Spleen (tissue), 11 donors: ENCODE results near the gene PLEKHB2. TPM values are rescaled to one million over a fixed set of nuclear protein-coding genes. Genes with fewer than 3 reads are reported as not detected.
"Not testable (repeated sequence)": the region's sequence is repeated elsewhere in the genome, so short reads cannot be mapped to it uniquely, and the experiment has no call there.

Experiments
- DNase-seq: peaks from one replicate; pipeline ENCODE4 v3.0.0-alpha.2; 2020
- H3K27ac ChIP-seq, 8 donors: fragments of 200-600 bp; sonication (generic) in 7 of 8; 1 replicate in 4 of 8; 2 replicates in 4 of 8; pipeline versions ENCODE4 v1.5.0 to v1.8.0; 2016 to 2021; ENCODE audit warnings: inconsistent platforms in 4 of 8, mild to moderate bottlenecking in 4 of 8, moderate library complexity in 1 of 8
- H3K27me3 ChIP-seq, 7 donors: fragments of 200-600 bp; sonication (generic) in 6 of 7; replicated peaks in 1 of 7; 1 replicate in 4 of 7; 2 replicates in 3 of 7; pipeline versions ENCODE4 v1.5.0 to v1.8.0; 2016 to 2021; ENCODE audit warnings: inconsistent platforms in 3 of 7, mild to moderate bottlenecking in 1 of 7
- H3K36me3 ChIP-seq, 6 donors: fragments of 200-600 bp; sonication (generic) in 5 of 6; 1 replicate in 4 of 6; 2 replicates in 2 of 6; pipeline versions ENCODE4 v1.5.0 to v1.8.0; 2016 to 2021; ENCODE audit warnings: inconsistent platforms in 2 of 6
- H3K4me1 ChIP-seq, 6 donors: fragments of 200-600 bp; sonication (generic) in 5 of 6; 1 replicate in 3 of 6; 2 replicates in 3 of 6; pipeline versions ENCODE4 v1.5.0 to v1.8.0; 2016 to 2021; ENCODE audit warnings: inconsistent platforms in 3 of 6
- H3K4me3 ChIP-seq, 8 donors: fragments of 200-600 bp; sonication (generic) in 7 of 8; 1 replicate in 4 of 8; 2 replicates in 4 of 8; pipeline versions ENCODE4 v1.5.0 to v1.8.0; 2016 to 2021; ENCODE audit warnings: inconsistent platforms in 4 of 8, mild to moderate bottlenecking in 4 of 8, moderate library complexity in 2 of 8
- H3K9me3 ChIP-seq, 8 donors: fragments of 200-600 bp; sonication (generic) in 7 of 8; 1 replicate in 4 of 8; 2 replicates in 4 of 8; pipeline versions ENCODE4 v1.5.0 to v1.8.0; 2016 to 2021; ENCODE audit warnings: inconsistent platforms in 4 of 8
- POLR2A ChIP-seq, 3 donors: fragments of 450-650 bp; IDR thresholded peaks; one replicate each; pipeline ENCODE4 v1.5.1; 2017; ENCODE audit warnings: antibody characterized with exemption in 3 of 3, mild to moderate bottlenecking in 1 of 3
- POLR2AphosphoS5 ChIP-seq, 3 donors: sonication (generic); formaldehyde crosslinking; IDR thresholded peaks; one replicate each; pipeline ENCODE4 v1.5.1; 2017; ENCODE audit warnings: antibody characterized with exemption in 3 of 3
- WGBS, 5 donors: extraction: QIAGEN DNeasy Blood & Tissue Kit in 3 of 5; methylation state at CpG; one replicate each; pipeline versions ENCODE4 v1.1.5 to v1.1.7; 2013 to 2018; 5-methylcytosine and 5-hydroxymethylcytosine counted together
- intact Hi-C: fragments of 100-400 bp; cut with DNase I; formaldehyde crosslinking; loops from one replicate; pipeline ENCODE4 v1.15.0; 2023; ENCODE audit warnings: low total_unique reads
- polyA plus RNA-seq, 3 donors: library from polyadenylated mRNA; stranded (reverse); fragments of 200-250 nt; gene quantifications; one replicate each; pipeline ENCODE4 v1.2.1, GENCODE V29; 2013
- total RNA-seq, 7 donors: library from RNA; depleted of rRNA in 3 of 7; stranded (reverse); fragments of >200 nt in 3 of 7; fragmentation: NEBNext Ultra II Directional in 4 of 7; extraction: Animal tissue kit (Norgen Biotek cat#: 25700) in 4 of 7; gene quantifications; one replicate each; pipeline versions ENCODE4 v1.1.0 to v1.2.1, GENCODE V29; 2016 to 2021
- TF ChIP-seq, protein P1 (sequence below), 11 experiments: fragments of 200-600 bp in 7 of 11; fragments of 450-650 bp in 4 of 11; sonication (generic) in 4 of 11; IDR thresholded peaks in 8 of 11; conservative IDR thresholded peaks in 3 of 11; 1 replicate in 7 of 11; 2 replicates in 4 of 11; pipeline versions ENCODE4 v1.4.0 to v1.8.0; 2016 to 2021; ENCODE audit warnings: antibody characterized with exemption in 11 of 11, inconsistent platforms in 4 of 11, mild to moderate bottlenecking in 1 of 11
- donor health status: healthy with polysubstance abuse.
- donor health status: DM: no; HTN: no; CAD: no; lungs with moderate emphysema.
- donor health status: DM: no; HTN: no; CAD: no.
- donor health status: Bipolar disorder and iron deficiency.
- donor health status: healthy.
- donor health status: DM: no; HTN: no; CAD: no.
- donor health status: DM: yes; HTN: yes; CAD: no.

Gene PLEKHB2
- total and polyA plus RNA-seq, 10 donors, result 17.2 to 95.4 (median 68.6) TPM

DNA sequence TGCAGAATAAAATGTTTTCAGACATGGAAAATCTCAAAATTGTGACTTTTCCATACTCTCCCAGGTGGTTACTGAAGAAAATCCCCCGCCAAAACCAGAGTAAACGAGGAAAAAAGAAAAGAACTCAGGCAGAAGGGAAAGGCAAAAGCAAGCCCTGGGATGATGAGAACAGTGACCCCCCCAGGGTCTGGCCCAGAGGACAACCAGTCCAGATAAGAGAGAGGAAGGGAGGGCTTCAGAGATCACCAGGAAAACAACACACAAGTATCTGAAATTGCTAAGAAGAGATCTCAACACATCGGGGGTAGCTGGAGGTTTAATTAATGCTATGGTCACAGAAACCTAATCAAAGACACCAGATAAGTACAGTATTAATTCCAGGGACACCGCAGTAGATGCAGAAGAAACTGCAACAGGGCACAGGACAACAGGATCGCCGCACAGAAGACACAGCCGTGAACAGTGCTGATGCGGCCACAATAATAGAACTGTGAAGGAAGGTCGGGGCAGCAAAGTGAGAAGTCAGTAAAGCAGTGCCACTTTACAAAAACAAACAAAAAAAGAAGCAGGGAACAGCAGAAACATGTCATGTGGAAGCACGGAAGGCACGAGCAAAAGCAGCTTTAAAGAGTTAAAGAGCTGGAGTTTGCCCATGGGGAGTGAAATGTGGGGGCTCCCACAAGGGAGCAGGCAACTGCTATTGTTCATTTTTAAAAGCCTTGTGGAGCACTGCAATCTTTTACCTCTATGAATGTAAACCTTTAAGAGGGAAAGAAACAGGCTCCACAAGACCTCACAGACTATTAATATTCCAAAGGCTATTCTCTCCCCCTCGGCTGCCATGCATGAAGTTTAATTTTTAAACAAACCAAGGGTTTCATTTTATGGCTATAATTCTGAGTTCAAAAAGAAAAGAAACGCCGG lies 40.3 kb upstream of the PLEKHB2 start:
- DNase-seq, result no peak
- no peak overlapping the region for H3K4me3 ChIP-seq
- no peak for TF ChIP-seq POLR2A (IDR thresholded peaks at IDR 0.05)
- no peak for TF ChIP-seq POLR2AphosphoS5 (IDR thresholded peaks at IDR 0.05)
- TF ChIP-seq, protein P1, sequence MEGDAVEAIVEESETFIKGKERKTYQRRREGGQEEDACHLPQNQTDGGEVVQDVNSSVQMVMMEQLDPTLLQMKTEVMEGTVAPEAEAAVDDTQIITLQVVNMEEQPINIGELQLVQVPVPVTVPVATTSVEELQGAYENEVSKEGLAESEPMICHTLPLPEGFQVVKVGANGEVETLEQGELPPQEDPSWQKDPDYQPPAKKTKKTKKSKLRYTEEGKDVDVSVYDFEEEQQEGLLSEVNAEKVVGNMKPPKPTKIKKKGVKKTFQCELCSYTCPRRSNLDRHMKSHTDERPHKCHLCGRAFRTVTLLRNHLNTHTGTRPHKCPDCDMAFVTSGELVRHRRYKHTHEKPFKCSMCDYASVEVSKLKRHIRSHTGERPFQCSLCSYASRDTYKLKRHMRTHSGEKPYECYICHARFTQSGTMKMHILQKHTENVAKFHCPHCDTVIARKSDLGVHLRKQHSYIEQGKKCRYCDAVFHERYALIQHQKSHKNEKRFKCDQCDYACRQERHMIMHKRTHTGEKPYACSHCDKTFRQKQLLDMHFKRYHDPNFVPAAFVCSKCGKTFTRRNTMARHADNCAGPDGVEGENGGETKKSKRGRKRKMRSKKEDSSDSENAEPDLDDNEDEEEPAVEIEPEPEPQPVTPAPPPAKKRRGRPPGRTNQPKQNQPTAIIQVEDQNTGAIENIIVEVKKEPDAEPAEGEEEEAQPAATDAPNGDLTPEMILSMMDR (IDR thresholded peaks at IDR 0.05 in 8 of 11, conservative IDR thresholded peaks at IDR 0.05 in 3 of 11), result no peak
- intact Hi-C loops, result no loop called here
- H3K27ac ChIP-seq, result no peak overlapping the region
- H3K27me3 ChIP-seq, result no peaks in the 10 kb centered on the region
- H3K4me1 ChIP-seq, result peaks cover 0 to 42% (median 18%) of the 10 kb centered on the region in 6 donors
- H3K36me3 ChIP-seq, result peaks cover 0 to 96% (median 33%) of the 10 kb centered on the region in 6 donors
- WGBS, 5 donors, result 71 to 86% (median 83%) methylated on average over 14 of the region's 14 CpGs
- H3K9me3 ChIP-seq, result no peaks in the 10 kb centered on the region

DNA sequence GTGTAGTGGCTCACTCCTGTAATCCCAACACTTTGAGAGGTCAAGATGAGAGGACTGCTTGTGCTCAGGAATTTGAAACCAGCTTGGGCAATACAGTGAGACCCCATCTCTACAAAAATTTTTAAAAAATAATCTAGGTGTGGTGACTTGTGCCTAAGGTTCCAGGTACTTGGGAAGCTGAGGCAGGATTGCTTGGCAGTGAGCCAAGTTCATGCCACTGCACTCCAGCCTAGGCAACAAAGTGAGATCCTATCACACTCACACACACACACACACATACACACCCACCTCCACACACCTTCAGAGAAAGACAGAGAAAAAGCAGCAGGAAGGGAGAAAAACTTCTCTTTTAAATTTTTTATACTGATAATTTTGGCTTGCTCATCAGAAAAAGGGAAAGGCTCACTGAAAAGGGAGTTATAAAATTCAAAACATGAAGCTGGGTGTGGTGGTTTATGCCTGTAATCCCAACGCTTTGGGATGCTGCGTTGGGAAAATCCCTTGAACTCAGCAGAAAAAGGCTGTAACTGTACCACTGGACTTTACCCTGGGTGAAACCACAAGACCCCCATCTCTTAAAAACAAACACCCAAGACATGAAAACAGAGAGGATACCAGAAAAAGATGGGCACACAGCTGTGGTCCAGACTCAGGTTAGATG lies 37.5 kb upstream of the PLEKHB2 start:
- TF ChIP-seq POLR2A (IDR thresholded peaks at IDR 0.05), result no peak
- no peak for TF ChIP-seq POLR2AphosphoS5 (IDR thresholded peaks at IDR 0.05)
- TF ChIP-seq, protein P1 (IDR thresholded peaks at IDR 0.05 in 8 of 11, conservative IDR thresholded peaks at IDR 0.05 in 3 of 11), result no peak
- H3K4me3 ChIP-seq, result no peak overlapping the region
- H3K27me3 ChIP-seq, result no peaks in the 10 kb centered on the region
- H3K4me1 ChIP-seq, result peaks cover 0 to 28% (median 14%) of the 10 kb centered on the region in 6 donors
- peaks cover 0 to 99% (median 52%) of the 10 kb centered on the region in 6 donors for H3K36me3 ChIP-seq
- DNase-seq, result no peak
- intact Hi-C loops, result no loop called here
- WGBS, 5 donors, result 62 to 87% (median 72%) methylated on average over 2 of the region's 2 CpGs
- H3K9me3 ChIP-seq, result no peaks in the 10 kb centered on the region
- H3K27ac ChIP-seq, result no peak overlapping the region

DNA sequence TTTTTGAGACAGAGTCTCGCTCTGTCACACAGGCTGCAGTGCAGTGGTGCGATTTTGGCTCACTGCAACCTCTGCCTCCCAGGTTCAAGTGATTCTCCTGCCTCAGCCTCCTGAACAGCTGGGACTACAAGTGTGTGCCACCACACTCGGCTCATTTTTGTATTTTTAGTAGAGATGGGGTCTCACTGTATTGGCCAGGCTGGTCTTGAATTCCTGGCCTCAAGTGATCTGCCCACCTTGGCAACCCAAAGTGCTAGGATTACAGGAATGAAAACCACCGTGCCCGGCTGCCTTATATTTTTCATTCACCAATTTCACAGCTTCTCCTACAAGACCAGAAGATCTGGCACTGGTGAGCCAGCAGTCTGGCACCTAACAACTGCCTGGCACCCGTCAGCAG lies 37.0 kb upstream of the PLEKHB2 start:
- H3K27ac ChIP-seq, H3K4me3 ChIP-seq, H3K9me3 ChIP-seq, intact Hi-C loops, H3K27me3 ChIP-seq, DNase-seq: not testable (repeated sequence)
- peaks cover 0 to 99% (median 55%) of the 10 kb centered on the region in 6 donors for H3K36me3 ChIP-seq
- peaks cover 0 to 26% (median 14%) of the 10 kb centered on the region in 6 donors for H3K4me1 ChIP-seq
- 95 to 98% (median 95%) methylated on average over 6 of the region's 6 CpGs for WGBS, 5 donors

DNA sequence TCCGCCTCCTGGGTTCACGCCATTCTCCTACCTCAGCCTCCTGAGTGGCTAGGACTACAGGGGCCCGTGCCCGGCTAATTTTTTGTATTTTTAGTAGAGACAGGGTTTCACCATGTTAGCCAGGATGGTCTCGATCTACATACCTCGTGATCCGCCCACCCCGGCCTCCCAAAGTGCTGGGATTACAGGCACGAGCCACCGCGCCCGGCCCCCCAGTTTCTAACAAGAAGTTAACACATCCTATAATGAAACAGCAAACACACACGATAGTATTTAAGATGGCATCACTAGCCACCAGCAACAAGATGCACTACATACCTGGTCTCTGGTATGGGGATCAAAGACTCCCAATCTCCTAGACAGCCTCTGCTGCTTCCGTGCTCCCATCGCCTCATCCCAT lies 29.6 kb upstream of the PLEKHB2 start:
- DNase-seq, intact Hi-C loops, H3K9me3 ChIP-seq, H3K27ac ChIP-seq, H3K4me3 ChIP-seq, H3K27me3 ChIP-seq: not testable (repeated sequence)
- WGBS, 5 donors, result 96 to 98% (median 97%) methylated on average over 15 of the region's 15 CpGs
- Histone ChIP-seq H3K4me1 (peaks cover 0 to 51% (median 17%) of the 10 kb centered on the region in 6 donors), H3K36me3 (peaks cover 3 to 100% (median 88%) of the 10 kb centered on the region in 6 donors)

DNA sequence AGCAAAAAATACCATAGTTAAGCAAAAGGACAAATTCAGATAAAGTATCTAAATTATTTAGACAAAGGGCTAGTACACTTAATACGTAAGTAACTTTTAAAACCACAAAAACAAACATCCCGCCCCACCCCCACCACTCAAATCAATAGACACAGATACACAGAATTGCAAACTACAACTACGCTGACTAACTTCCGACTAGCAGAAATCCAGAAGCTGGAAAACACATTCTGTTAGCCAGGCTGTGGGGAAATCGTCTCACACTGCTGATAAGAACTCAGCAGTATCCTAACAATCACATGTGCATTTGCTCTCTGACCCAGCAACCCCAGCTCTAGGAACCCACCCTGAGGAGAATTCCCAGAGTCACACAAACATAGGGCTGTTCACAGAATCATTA lies 28.4 kb upstream of the PLEKHB2 start:
- no peak overlapping the region for H3K4me3 ChIP-seq
- no peaks in the 10 kb centered on the region for H3K9me3 ChIP-seq
- WGBS, 5 donors, result 88 to 97% (median 90%) methylated on average over 5 of the region's 5 CpGs
- H3K4me1 ChIP-seq, result peaks cover 0 to 51% (median 17%) of the 10 kb centered on the region in 6 donors
- H3K27ac ChIP-seq, result no peak overlapping the region
- DNase-seq, result no peak
- intact Hi-C loops, result no loop called here
- no peak for TF ChIP-seq POLR2A (IDR thresholded peaks at IDR 0.05)
- TF ChIP-seq, protein P1 (IDR thresholded peaks at IDR 0.05 in 8 of 11, conservative IDR thresholded peaks at IDR 0.05 in 3 of 11), result no peak
- no peak for TF ChIP-seq POLR2AphosphoS5 (IDR thresholded peaks at IDR 0.05)
- H3K36me3 ChIP-seq, result peaks cover 3 to 100% (median 88%) of the 10 kb centered on the region in 6 donors
- no peaks in the 10 kb centered on the region for H3K27me3 ChIP-seq
